Measurements from ENCODE around the gene CNOT6.
"Not testable (repeated sequence)": the region's sequence is repeated elsewhere in the genome, so short reads cannot be mapped to it uniquely, and the experiment has no call there.

The CNOT6 gene

DNA sequence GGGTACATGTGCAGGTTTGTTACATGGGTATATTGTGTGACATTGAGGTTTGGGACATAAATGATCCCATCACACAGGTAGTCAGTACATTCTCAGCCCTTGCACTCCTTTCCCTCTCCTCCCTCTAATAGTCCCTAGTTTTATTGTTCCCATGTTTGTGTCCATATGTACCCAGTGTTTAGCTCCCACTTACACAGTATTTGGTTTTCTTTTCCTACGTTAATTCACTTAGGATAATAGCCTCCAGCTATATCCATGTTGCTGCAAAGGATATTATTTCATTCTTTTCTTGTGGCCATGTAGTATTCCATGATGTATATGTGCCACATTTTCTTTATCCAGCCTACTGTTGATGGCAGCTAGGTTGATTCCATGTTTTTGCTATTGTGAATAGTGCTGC is 27.4 kb downstream of the CNOT6 start:
- no peak for DNase-seq

DNA sequence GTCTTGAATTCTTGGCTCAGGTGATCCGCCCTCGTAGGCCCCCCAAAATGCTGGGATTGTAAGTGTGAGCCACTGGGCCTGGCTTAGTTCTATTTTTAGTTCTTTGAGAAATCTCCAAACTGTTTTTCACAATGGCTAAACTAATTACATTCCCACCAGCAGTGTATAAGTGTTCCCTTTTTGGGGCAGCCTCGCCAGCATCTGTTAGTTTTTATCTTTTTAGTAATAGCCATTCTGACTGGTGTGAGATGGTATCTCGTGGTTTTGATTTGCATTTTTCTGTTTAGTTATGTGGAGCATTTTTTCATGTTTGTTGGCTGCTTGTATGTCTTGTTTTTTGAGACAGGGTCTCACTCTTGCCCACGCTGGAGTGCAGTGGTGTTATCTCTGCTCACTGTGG is 28.2 kb downstream of the CNOT6 start:
- DNase-seq = no peak

DNA sequence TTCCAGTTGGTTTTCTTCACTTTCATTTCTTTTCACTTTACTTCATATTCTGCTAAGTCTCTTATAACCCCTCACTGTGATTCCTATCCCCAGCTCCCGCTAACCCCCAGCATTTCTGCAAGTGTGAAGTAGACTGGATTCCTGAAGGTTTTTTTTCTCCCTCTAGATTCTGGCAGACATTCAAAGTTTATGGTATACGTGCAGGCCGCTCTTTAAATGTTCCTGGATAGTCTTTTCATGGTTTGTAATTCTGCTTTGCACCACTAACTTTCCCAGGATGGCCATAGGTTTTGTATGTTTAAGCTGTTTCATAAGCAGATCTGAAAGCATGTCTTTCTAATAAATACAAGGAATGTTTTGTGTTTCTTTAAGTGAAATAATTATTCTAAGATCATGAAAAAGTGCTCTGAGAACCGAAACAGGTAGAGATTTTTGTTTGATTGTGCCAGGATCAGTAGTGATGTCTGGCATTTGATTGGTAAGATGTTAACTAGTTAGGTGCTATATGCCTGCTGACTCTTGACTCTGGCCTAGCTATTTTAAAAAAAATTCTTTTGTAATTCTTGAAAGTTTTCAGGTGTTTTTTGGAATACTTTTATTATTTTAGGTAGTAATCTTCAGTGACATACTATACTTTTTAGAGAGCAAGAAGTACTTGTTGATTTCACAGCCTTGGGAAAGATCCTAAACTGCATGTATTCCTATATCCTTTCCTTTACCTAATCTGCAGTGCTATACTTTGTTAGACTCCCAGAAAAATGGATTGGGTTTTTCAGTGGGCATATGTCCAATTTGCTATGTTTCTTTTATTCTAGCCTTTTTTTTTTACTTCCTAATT is 29.7 kb downstream of the CNOT6 start:
- DNase-seq = no peak

DNA sequence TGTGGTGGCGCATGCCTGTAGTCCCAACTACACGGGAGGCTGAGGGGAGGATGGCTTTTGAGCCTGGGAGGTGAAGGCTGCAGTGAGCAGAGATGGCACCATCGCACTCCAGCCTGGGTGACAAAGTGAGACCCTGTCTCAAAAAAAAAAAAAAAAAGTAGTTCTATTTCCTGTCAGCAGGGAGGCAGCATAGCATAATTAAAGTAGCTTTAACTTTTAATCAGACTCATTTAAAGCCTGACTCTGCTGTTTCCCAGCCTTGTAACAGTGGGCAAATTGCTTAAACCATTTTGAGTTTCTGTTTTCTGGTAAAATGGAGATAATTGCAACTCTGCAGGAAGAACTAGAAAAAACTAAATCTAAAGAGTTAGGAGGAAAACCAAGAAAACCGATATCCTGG is 31.2 kb downstream of the CNOT6 start:
- no peak for DNase-seq

DNA sequence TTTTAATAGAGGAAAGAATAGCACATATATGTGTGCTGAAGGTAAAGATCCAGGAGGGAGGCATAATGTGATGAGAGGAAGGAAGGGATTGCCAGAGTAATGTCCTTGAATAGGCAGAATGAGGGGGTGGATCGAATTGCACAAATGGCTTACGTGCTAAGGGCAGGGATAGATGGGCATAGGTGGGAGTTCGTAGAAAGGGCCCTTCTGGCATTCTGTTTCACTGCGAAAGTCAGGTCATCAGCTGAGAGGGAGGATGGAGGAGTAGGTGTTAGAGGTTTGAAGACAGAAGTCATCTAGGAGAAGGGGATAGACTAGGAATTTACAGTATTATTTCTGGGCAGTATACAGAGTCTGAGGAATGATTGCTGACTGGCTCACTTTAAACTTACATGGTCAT is 32.1 kb downstream of the CNOT6 start:
- DNase-seq = no peak

DNA sequence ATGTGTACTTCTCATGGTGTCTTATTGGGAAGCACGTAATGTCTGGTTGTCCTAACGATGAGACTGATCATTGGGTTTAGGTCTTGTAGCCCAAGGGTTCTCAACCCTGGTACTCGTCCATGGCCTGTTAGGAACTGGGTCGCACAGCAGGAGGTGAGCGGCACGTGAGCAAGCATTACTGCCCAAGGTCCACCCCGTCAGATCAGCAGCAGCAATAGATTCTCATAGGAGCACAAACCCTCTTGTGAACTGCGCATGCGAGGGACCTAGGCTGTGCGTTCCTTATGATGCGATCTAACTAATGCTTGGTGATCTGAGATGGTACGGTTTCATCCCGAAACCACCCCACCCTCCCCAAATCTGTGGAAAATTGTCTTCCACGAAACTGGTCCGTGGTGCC is 33.5 kb downstream of the CNOT6 start:
- no peak for DNase-seq

DNA sequence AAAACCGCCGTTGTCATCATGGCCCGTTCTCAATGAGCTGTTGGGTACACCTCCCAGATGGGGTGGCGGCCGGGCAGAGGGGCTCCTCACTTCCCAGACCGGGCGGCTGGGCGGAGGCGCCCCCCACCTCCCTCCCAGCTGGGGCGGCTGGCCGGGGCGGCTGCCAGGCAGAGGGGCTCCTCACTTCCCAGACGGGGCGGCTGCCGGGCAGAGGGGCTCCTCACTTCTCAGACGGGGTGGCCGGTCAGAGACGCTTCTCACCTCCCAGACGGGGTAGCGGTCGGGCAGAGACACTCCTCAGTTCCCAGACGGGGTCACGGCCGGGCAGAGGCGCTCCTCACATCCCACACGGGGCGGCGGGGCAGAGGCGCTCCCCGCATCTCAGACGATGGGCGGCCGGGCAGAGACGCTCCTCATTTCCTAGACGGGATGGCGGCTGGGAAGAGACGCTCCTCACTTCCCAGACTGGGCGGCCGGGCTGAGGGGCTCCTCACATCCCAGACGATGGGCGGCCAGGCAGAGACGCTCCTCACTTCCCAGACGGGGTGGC is 36.9 kb downstream of the CNOT6 start:
- not testable (repeated sequence) for DNase-seq

DNA sequence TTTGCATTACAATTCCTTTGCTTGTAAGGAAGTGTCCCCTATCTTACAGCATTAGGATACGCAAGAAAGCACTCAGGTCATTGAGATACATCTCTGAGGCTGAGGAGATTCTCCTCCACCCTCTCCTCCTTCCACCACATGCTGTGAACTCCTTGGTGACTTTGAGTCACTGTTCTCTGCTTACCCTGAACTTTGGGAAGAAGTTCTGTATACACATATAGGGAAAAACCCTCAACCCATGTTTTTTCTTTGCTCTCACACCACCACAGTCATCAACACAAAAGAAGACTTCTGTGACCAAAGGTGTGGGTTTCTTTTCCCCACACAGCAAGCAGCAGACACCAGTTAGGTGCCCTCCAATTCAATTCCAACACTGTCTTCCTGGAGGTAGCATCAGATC is 38.1 kb downstream of the CNOT6 start:
- DNase-seq = no peak

DNA sequence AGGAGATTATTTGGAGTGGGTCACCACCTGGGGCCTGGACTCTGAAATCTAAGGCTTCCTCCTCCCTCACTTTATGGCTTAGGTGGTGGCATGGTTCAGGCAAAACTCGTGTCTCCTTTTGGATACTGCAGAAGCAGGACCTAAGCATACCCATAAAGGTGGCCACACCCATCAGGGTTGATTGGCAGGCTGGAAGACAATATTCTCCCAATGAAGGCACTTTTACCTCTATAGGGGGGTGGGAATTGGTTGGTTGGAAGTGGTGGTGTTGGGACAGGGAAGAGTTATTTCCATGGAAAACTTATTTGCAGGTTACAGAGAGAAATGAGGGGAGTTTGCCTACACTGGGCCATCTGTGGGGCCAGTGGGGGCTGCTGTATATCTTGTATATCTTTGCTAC is 39.7 kb downstream of the CNOT6 start:
- DNase-seq = no peak

DNA sequence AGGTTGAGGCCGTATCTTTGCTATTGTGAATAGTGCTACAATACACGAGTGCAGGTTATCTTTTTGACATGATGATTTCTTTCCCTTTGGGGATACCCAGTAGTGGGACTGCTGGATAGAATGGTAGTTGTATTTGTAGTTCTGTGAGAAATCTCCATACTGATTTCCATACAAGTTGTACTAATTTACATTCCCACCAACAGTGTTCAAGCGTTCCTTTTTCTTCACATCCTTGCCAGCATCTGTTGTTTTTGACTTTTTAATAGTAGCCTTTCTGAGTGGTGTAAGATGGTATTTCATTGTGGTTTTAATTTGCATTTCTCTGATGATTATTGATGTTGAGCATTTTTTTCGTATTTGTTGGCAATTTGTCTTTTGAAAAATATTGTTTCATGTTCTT is 41.4 kb downstream of the CNOT6 start:
- no peak for DNase-seq

DNA sequence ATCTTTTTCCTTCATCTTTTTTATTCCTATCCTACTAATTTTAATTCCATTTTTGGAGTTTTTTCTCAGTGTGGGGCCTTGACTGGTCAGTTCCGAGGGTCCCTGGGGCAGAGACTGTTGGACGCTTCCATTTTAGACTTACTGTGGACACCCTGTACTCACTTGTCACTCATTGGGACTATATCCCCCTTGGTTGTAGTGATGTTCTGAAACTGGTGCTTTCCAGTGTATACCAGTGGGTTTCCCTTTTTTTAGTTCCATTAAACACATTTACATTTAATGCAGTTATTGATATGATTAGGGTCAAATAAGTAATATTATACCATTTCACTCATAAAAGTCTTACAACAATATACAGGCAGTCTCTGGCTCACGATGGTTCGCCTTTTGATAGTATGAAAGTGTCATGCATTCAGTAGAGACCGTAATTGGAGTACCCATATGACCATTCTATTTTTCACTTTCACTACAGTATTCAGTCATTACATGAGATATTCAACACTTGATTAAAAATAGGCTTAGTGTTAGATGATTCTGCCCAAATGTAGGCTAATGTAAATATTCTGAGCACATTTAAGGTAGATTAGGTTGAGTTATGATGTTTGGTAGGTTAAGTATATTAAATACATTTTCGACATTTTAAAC is 46.0 kb downstream of the CNOT6 start:
- no peak for DNase-seq

DNA sequence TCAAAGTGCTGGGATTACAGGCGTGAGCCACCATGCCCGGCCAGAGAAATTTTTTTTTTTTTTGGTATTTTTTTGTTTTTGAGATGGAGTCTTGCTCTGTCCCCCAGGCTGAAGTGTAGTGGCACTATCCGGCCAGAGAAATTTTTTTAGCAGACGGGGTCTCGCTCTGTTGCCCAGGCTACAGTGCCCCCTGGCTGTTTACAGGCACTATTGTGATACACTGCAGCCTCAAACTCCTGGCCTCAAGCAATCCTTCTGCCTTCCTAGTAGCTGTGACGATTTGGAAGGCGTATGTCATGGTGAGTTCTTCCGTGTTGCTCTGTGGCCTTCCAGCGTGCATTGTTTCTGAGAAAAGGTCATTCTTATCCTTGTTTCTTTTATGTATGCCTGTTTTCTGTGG is 47.5 kb downstream of the CNOT6 start:
- DNase-seq = no peak

DNA sequence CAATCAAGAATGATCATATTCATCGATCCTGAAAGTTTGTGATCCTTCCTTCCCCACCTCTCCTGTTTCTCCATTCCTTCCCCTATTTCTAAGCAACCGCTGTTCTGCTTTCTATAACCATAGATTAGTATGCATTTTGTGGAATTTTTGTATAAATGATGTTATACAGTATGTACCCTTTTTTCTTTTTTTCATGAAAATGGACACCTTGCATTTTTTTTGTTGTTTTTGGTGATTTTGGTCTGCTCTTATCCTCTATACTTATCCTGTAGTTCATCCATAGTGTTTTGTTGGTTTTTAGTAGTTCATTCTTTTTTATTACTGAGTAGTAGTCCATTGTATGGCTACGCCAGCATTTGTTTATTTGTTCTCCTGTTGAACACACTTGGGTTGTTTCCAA is 51.1 kb downstream of the CNOT6 start:
- DNase-seq = no peak

DNA sequence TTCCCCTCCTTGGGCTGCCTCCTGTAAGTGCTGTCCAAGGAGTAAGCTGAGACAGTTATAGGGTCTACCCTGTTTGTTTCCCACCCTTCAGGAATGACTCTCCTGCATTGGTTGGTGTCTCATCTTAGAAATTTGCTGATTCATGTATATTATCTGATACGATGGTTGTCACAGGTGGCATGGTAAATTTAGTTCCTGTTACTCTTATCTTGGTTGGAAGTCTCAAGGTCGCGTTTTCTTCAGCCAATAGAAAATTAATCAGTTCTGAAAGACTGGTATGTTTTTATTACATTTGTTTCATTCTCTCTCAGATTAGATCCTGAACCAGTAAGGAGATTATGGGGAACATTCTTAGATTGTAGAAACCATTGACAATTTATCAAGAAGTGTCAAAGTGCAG is 54.4 kb downstream of the CNOT6 start:
- DNase-seq = no peak

DNA sequence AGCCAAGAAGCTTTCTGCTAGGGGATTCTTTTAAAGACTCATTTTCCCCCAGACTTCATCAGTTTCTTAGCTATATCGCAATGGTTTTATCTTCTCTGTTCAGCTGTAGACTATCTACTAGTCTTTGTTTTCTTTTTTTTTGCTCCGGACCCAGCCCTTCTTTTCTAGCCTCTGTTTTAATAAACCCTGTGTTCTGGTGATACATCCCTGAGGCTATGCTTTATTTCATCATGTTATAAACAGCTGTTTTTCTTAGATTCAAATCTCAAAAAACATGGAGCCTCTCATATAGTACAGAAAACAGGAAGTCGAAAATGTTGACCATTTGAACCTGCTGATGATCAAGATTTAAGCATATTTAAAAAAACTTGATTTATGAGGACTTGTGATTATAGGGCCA is 59.4 kb downstream of the CNOT6 start:
- DNase-seq = no peak

DNA sequence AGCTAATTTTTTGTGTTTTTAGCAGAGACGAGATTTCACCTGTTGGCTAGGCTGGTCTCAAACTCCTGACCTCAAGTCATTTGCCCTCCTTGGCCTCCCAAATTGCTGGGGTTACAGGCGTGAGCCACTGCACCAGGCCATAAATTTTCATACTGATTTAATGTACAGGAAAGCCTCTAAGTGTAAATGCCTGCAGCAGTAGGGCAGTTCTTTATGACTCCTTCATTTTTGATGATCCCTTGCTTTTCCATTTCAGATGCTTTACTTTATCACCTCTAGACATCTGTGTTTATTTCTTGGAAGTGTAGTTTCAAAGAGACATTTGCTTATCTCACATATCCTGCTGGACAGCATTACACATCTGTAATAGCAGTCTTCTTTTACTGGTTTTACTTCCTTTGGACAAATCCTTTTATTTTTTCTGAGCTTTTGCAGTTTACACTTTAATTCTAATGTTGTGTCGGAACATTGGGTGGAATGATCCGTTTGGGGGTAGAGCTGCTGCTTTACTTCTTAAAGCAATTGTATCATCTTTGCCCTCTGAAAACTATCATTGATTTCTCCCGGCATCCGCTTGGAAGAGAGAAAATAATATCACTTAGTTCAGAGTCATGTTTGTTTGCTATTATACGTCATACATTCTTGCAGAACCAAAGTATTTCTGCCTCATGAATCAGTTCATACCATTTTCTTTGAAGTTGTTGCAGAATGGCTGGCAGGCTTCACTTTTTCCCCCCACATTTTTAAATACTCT is 61.2 kb downstream of the CNOT6 start:
- DNase-seq = no peak

DNA sequence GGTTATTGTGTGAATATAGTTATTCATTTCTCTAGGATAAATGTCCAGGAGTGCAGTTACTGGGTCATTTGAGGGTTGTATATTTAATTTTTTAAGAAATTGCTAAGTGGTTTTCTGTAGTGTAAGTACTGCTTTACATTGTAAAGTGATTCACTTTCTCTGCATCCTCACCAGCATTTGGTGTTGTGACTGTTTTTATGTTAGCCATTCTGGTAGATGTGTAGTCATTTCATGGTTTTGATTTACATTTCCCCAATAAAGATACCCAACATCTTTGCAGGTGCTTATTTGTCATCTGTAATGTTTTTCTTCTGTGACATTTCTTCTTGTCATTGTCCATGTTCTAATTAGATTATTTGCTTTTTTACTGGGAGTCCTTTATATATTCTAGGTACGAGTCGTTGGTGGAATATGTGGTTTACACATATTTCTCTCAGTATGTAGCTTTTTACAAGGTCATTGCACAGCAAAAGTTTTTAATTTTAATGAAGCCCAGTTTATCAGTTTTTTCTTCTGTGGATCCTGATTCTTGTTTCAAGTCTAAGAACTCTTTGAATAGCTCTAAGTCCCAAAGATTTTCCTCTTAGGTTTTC is 63.1 kb downstream of the CNOT6 start:
- no peak for DNase-seq

DNA sequence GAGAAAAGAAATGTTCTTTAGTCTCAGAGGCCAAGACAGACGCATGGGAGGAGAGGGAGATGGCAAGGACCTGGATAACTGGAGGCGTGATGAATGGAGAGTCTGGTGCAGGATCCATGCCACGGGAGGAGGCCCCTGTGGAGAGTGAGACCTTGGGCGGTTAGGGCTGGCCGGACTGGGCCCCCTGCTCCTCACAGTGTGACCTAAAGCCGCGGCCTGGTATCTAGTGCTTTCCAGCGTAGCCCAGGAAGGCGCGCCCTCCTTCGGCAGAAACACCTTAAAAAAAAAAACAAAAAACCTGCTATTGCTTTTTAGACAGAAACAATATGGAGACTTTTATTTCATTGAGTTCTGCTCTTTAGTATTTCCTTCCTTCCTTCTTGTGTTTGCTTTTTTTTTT is 64.1 kb downstream of the CNOT6 start:
- no peak for DNase-seq

DNA sequence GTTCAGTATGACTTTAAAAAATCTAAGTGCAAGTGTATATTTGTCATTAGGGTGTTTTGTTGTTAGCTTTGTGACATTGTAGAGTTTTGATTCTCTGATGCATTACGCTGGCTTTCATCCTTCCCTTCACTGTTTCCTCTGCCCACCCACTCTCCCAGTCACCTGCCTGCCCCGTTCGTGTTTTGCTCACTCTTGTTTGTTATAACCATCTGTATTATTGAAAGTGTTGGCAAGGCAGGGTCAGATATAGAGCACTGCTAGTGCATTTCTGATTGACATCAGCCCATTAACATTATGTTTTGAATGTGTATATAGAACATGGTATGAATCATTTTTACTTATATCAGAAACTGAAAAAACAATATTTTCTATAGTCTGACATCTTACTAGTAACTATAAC is 69.8 kb downstream of the CNOT6 start:
- DNase-seq = no peak

DNA sequence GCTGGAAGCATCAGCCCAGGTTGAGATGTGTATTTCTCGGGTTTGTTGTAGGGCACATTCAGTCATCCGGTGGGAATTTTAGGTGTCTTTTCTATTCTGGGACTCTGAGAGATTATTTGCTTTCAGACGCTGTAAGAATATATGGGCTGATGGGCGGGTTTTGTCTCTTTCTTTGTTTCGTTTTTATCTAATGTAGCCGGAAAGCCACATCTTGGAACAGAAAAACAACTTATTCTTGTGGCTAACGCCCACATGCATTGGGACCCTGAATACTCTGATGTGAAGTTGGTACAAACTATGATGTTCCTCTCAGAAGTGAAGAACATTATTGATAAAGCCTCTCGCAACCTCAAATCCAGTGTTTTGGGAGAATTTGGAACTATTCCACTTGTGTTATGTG is 74.7 kb downstream of the CNOT6 start:
- no peak for DNase-seq

DNA sequence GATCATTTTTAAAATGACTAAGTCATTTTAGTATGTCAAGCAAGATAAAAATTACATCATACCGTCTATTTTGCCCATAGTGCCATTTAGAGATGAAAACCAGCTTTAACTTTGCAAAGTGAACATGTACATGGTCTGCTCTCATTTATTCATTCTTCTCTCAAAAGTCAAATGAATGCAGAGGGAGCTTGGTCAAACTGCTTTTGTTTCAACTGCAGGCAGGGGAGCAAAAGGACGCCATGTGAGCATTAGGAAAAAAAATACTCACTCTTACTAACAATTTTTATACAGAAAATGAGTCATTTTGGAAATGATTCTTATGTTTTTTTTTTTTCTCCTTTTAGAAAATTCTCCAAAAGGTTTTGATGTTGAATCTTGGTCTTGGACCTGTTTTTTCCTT is 81.4 kb downstream of the CNOT6 start:
- DNase-seq = no peak

DNA sequence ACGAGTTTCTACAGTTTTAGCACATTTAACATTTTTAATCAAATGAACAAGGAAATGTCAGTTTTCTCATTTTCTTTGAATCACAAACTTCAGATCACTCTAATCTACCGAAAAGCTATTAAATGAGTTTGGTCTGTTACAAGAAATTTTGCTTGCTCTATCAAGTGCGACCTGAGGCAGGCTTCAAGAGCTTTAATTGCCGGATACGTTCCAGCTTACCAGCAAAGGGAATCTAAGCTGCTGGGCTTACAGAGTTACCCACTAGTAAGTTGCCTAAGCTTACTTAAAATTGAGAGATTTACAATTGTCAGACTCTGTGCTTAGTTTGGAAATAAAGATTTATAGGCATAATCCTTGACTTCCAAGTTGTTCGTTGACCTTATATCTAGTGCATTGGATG is 86.5 kb downstream of the CNOT6 start:
- no peak for DNase-seq

DNA sequence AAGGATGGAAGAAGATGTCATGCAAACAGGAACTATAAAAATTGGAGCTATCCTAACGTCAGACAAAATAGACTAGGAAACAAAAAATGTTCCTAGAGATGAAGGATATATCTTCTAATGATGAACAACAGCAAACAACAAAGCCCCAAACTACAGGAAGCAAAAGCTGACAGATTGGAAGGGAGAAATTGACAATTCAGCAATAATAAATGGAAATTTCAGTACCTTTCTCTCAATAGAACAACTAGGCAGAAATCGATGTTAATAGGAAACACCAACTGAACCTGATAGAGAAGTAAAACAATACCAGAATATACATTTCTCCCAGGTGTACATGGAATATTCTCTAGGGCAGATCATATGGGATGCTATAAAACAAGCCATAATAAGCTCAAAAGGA is 89.6 kb downstream of the CNOT6 start:
- DNase-seq = no peak
